Hepatocyte (in vitro differentiated cells): ENCODE results near the gene DDO. TPM values are rescaled to one million over a fixed set of nuclear protein-coding genes. Genes with fewer than 3 reads are reported as not detected.

Source experiments
- DNase-seq: peaks from one replicate; pipeline ENCODE4 v3.0.0-alpha.2; 2016; ENCODE audit warnings: low spot score
- H2AFZ ChIP-seq: fragments of 200-600 bp; sonication (generic); 2 replicates; pipeline ENCODE4 v1.6.0; 2016; ENCODE audit warnings: antibody characterized with exemption, mild to moderate bottlenecking
- H3K27ac ChIP-seq: fragments of 200-600 bp; sonication (generic); 2 replicates; pipeline ENCODE4 v1.5.1; 2016; ENCODE audit warnings: mild to moderate bottlenecking
- H3K27me3 ChIP-seq: fragments of 200-600 bp; sonication (generic); 2 replicates; pipeline ENCODE4 v1.6.1; 2016
- H3K36me3 ChIP-seq: fragments of 200-600 bp; sonication (generic); replicated peaks from 2 replicates; pipeline ENCODE4 v1.5.1; 2016; ENCODE audit warnings: low read depth; ENCODE audit not compliant: insufficient read depth
- H3K4me1 ChIP-seq: fragments of 200-600 bp; sonication (generic); 2 replicates; pipeline ENCODE4 v1.5.1; 2016; ENCODE audit warnings: mild to moderate bottlenecking, moderate library complexity; ENCODE audit not compliant: insufficient read depth
- H3K4me2 ChIP-seq: fragments of 200-600 bp; sonication (generic); 2 replicates; pipeline ENCODE4 v1.6.0; 2016
- H3K4me3 ChIP-seq: fragments of 200-600 bp; sonication (generic); 2 replicates; pipeline ENCODE4 v1.5.1; 2016; ENCODE audit warnings: mild to moderate bottlenecking
- H3K79me2 ChIP-seq: fragments of 200-600 bp; sonication (generic); 2 replicates; pipeline ENCODE4 v1.6.0; 2017; ENCODE audit warnings: mild to moderate bottlenecking
- H3K9me2 ChIP-seq: fragments of 200-600 bp; sonication (generic); replicated peaks from 2 replicates; pipeline ENCODE4 v1.6.0; 2017; ENCODE audit warnings: mild to moderate bottlenecking; ENCODE audit not compliant: insufficient read depth
- H3K9me3 ChIP-seq: fragments of 200-600 bp; sonication (generic); 2 replicates; pipeline ENCODE4 v1.5.1; 2016; ENCODE audit warnings: low read depth, mild to moderate bottlenecking
- H4K20me1 ChIP-seq: fragments of 200-600 bp; sonication (generic); 2 replicates; pipeline ENCODE4 v1.6.0; 2016; ENCODE audit warnings: mild to moderate bottlenecking; ENCODE audit not compliant: insufficient read depth, poor library complexity, severe bottlenecking
- CTCF ChIP-seq: fragments of 200-600 bp; sonication (generic); IDR thresholded peaks from 2 replicates; pipeline ENCODE4 v1.5.1; 2016; ENCODE audit warnings: antibody characterized with exemption, mild to moderate bottlenecking; ENCODE audit not compliant: poor library complexity
- EZH2 ChIP-seq: fragments of 200-600 bp; sonication (generic); IDR thresholded peaks from 2 replicates; pipeline ENCODE4 v1.6.1; 2016; ENCODE audit warnings: antibody characterized with exemption, mild to moderate bottlenecking, borderline replicate concordance
- EZH2phosphoT487 ChIP-seq: fragments of 200-600 bp; sonication (generic); IDR thresholded peaks from one replicate; pipeline ENCODE4 v1.6.1; 2018; ENCODE audit warnings: antibody characterized with exemption, mild to moderate bottlenecking, low read depth, moderate library complexity; ENCODE audit not compliant: unreplicated experiment, severe bottlenecking
- WGBS: methylation state at CpG from one replicate; pipeline ENCODE4 v1.1.6; 2016; ENCODE audit warnings: low lambda C conversion rate; ENCODE audit errors: missing lambda C conversion rate; 5-methylcytosine and 5-hydroxymethylcytosine counted together
- polyA plus RNA-seq: library from polyadenylated mRNA; unstranded; fragments of >200 nt; fragmentation: Nextera tagmentation; extraction: Ambion mirVana; gene quantifications from 2 replicates; pipeline ENCODE4 v1.2.1, GENCODE V29; 2016
- total RNA-seq: library from RNA; depleted of rRNA; stranded (reverse); fragments of >200 nt; gene quantifications from 2 replicates; pipeline ENCODE4 v1.2.3, GENCODE V29; 2014

Gene DDO
- total and polyA plus RNA-seq, 2 experiments from 2014 or later: 0.20 to 0.39 TPM

DNA sequence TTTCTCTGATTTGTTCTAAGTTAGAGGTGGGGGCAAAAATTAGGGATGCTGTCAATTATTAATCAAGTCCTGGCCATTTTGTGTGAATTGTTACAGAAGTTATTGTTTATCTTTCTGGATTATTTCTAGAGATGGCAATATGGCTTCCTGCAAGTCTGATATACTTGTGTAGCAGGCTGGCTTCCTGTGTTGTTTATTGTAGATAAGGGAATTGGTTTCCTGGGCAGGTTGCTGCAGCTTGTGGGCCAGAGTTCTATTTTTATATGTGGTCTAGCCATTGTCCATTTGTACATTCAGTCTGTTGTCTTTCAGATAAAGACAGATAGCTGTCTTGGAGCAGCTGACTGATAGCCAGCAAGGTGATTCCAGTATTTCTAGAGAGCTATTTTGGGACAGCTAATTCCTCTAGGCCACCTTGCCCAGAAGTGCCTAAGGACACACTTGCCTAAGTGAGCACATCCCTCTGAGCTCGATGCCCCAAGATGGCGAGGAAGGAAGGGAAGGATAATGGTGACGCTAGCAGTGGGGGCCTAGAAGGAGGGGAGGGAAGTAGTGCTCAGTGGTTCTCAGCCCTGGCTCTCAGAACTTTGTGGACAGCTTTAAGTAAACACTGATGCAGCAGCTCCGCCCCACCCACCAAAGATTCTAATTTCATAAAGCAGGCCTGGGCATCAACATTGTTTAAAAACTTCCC is 25.5 kb downstream of the DDO start:
- Histone ChIP-seq H2AFZ (no peak overlapping the region), H3K36me3 (no peaks in the 10 kb centered on the region), H3K9me3 (no peaks in the 10 kb centered on the region), H3K79me2 (no peaks in the 10 kb centered on the region), H3K27me3 (no peaks in the 10 kb centered on the region), H3K4me3 (no peak overlapping the region), H4K20me1 (no peaks in the 10 kb centered on the region), H3K4me1 (peaks cover 6% of the 10 kb centered on the region), H3K9me2 (no peaks in the 10 kb centered on the region), H3K4me2 (no peak overlapping the region), H3K27ac (no peak overlapping the region)
- no peak for DNase-seq
- WGBS: 72% methylated on average over 4 of the region's 4 CpGs
- TF ChIP-seq CTCF (no peak), EZH2 (no peak), EZH2phosphoT487 (no peak)

- Histone ChIP-seq H3K36me3 (no peaks in the 10 kb centered on the region), H4K20me1 (no peaks in the 10 kb centered on the region), H3K27me3 (no peaks in the 10 kb centered on the region), H3K4me3 (no peak overlapping the region), H3K9me2 (no peaks in the 10 kb centered on the region), H3K4me2 (no peak overlapping the region), H3K27ac (no peak overlapping the region), H3K79me2 (no peaks in the 10 kb centered on the region), H3K4me1 (peaks cover 6% of the 10 kb centered on the region), H3K9me3 (no peaks in the 10 kb centered on the region), H2AFZ (no peak overlapping the region)
- TF ChIP-seq EZH2phosphoT487: no peak
- TF ChIP-seq EZH2: no peak
- TF ChIP-seq CTCF: no peak
- DNase-seq: no peak
- 71% methylated on average over 2 of the region's 2 CpGs for WGBS
These were observed 27.4 kb downstream of the DDO start for GRCh38 chr6:110387986-110388385.

DNA sequence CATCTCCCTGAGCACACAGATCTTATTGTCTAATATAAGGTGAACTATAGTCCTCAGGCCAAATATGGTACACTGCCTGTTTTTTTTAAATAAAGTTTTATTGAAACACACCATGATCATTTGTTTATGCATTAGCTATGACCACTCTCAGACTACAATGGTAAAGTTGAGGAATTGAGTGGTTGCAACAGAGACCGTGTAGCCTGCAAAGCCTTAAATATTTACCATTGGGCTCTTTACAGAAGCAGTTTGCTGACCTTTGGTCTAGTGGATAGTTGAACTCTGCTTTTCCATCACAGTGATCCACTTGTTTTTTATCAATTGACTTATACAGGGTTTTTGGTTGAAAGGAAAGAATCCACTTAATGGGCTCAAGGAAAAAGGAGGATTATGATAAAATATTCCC is 29.9 kb downstream of the DDO start:
- Histone ChIP-seq H3K9me3 (no peaks in the 10 kb centered on the region), H3K4me2 (no peak overlapping the region), H3K4me3 (no peak overlapping the region), H3K27me3 (no peaks in the 10 kb centered on the region), H3K9me2 (no peaks in the 10 kb centered on the region), H3K27ac (no peak overlapping the region), H3K4me1 (peaks cover 6% of the 10 kb centered on the region), H3K36me3 (no peaks in the 10 kb centered on the region), H2AFZ (no peak overlapping the region), H3K79me2 (no peaks in the 10 kb centered on the region), H4K20me1 (no peaks in the 10 kb centered on the region)
- 55% methylated on average over 1 of the region's 1 CpG for WGBS
- no peak for TF ChIP-seq CTCF
- no peak for TF ChIP-seq EZH2
- no peak for DNase-seq
